ENCODE data around the gene PLD4.

The PLD4 gene

DNA sequence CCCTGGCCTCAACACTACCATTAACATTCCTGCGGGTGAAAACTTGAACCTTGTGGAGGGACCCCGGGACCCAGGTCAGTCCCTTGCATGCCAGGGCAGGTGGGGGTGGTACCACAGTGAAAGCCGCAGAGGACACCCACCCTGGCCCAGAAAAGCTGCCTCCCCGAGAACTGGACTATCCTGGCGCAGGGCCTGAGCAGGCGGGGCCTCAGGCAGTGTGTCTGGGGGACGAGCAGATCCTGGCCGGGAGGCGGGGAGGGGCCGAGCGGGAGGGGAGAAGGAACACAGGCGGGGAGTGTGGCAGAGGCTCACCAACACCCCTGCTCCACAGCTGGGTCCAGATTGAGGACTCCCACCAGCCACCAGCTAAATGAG, 43.5 kb downstream of the PLD4 start:
- DNase-seq: peak; percentile 57
- Mint-ChIP-seq H3K36me3 (ENCODE audit: low read depth) (no peaks in the 10 kb centered on the region), H3K4me3 (peak overlapping the region; percentile 57), H3K9me3 (no peaks in the 10 kb centered on the region), H3K4me1 (peaks cover 23% of the 10 kb centered on the region), H3K27me3 (ENCODE audit: low read depth, poor library complexity) (peaks cover 13% of the 10 kb centered on the region), H3K27ac (no peak overlapping the region)
- TF ChIP-seq CTCF (IDR thresholded peaks at IDR 0.05): no peak

- peaks cover 23% of the 10 kb centered on the region for H3K4me1 Mint-ChIP-seq
- no peaks in the 10 kb centered on the region for H3K36me3 Mint-ChIP-seq (ENCODE audit: low read depth)
- H3K4me3 Mint-ChIP-seq: peak overlapping the region; percentile 51
- no peak overlapping the region for H3K27ac Mint-ChIP-seq
- no peak for DNase-seq
- peaks cover 13% of the 10 kb centered on the region for H3K27me3 Mint-ChIP-seq (ENCODE audit: low read depth, poor library complexity)
- no peak for TF ChIP-seq CTCF (IDR thresholded peaks at IDR 0.05)
- H3K9me3 Mint-ChIP-seq: no peaks in the 10 kb centered on the region
These were observed 44.1 kb downstream of the PLD4 start for GRCh38 chr14:104968541-104969401.

GRCh38 chr14:104969741-104970230, 45.1 kb downstream of the PLD4 start:
- no peak overlapping the region for H3K4me3 Mint-ChIP-seq
- no peak for DNase-seq
- no peaks in the 10 kb centered on the region for H3K36me3 Mint-ChIP-seq (ENCODE audit: low read depth)
- TF ChIP-seq CTCF (IDR thresholded peaks at IDR 0.05): no peak
- peaks cover 23% of the 10 kb centered on the region for H3K4me1 Mint-ChIP-seq
- H3K9me3 Mint-ChIP-seq: no peaks in the 10 kb centered on the region
- peaks cover 18% of the 10 kb centered on the region for H3K27me3 Mint-ChIP-seq (ENCODE audit: low read depth, poor library complexity)
- H3K27ac Mint-ChIP-seq: no peak overlapping the region

- Mint-ChIP-seq H3K4me3 (no peak overlapping the region), H3K4me1 (peaks cover 23% of the 10 kb centered on the region), H3K9me3 (no peaks in the 10 kb centered on the region), H3K27me3 (ENCODE audit: low read depth, poor library complexity) (peaks cover 16% of the 10 kb centered on the region), H3K36me3 (ENCODE audit: low read depth) (no peaks in the 10 kb centered on the region), H3K27ac (no peak overlapping the region)
- DNase-seq: no peak
- no peak for TF ChIP-seq CTCF (IDR thresholded peaks at IDR 0.05)
These were observed 45.8 kb downstream of the PLD4 start for GRCh38 chr14:104970231-104971068.

DNA sequence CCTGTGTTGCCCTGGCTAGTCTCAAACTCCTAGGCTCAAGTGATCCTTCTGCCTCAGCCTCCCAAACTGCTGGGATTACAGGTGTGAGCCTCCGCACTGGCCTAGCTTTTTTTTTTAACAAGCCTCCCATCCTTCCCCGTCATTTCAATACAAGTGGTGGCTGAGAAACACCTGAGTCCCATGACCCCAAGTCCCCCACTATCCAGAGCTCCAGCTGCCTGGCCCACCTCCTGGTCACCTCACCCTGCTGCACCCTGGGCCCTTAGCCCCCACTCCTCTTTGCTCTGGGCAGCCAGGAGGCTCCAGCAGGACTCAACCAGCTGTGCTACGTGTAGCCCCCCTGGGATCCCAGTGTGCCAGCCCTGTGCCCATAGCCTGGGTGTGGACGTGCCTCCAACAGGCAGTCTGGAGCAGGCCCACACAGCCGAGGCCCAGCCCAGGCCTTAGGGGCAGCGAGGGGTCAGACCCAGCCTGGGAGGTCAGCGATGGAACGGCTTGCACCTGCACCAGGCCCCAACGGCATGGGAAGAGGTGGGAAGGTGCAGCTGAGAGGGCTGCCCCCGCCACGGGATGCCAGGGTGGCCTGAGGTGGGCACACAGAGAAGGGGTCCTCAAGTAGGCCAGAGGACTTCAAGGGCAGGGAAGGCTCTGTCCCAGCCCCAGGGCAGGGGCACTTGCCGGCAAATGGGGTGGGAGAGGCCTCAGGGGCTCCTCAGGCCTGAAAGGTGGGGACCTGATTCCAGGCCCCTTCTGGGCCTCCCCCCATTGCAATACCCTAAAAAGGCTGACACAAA, 47.0 kb downstream of the PLD4 start:
- H3K27ac Mint-ChIP-seq: peak overlapping the region; percentile 71
- no peaks in the 10 kb centered on the region for H3K36me3 Mint-ChIP-seq (ENCODE audit: low read depth)
- H3K4me3 Mint-ChIP-seq: no peak overlapping the region
- H3K27me3 Mint-ChIP-seq (ENCODE audit: low read depth, poor library complexity): peaks cover 18% of the 10 kb centered on the region
- no peaks in the 10 kb centered on the region for H3K9me3 Mint-ChIP-seq
- no peak for DNase-seq
- peaks cover 30% of the 10 kb centered on the region for H3K4me1 Mint-ChIP-seq
- TF ChIP-seq CTCF (IDR thresholded peaks at IDR 0.05): no peak

Data from nephron progenitor cell (in vitro differentiated cells).